K562 (cell line): ENCODE data around the gene ZNF618. TPM values are rescaled to one million over a fixed set of nuclear protein-coding genes. Genes with fewer than 3 reads are reported as not detected.

Experiments
- ATAC-seq: fragments of 200-7000 bp; cut with Tn5 transposase; 3 replicates; pipeline ENCODE4 v1.9.1; 2020; ENCODE audit warnings: moderate library complexity
- BruUV-seq: library from RNA; stranded (reverse); fragments of 400-500 nt; replicated peaks from 2 replicates; lab custom pipeline; 2021; lab: Mats Ljungman, UMichigan
- CTCF ChIA-PET: fragments of 300-600 bp; formaldehyde crosslinking; extraction: SDS; loops from one replicate; lab custom pipeline; 2021; ENCODE audit warnings: low intra/inter-chr PET ratio; lab: Yijun Ruan, JAX
- POLR2A ChIA-PET: fragments of 300-600, 350-650 bp; sonication (Branson Sonifier 250); formaldehyde crosslinking; extraction: SDS; loops from one replicate; lab custom pipeline; 2021; ENCODE audit warnings: antibody characterized with exemption, inconsistent platforms; lab: Yijun Ruan, JAX
- DNase-seq, 4 experiments: peaks; one replicate each; pipeline versions ENCODE4 v3.0.0 to v3.0.0-alpha.2; 2011 to 2018; ENCODE audit warnings: low spot score in 3 of 4, mixed read lengths in 3 of 4; ENCODE audit errors: extremely low read depth in 1 of 4
- FAIRE-seq: peaks from 2 replicates; lab custom pipeline; 2011; peaks lifted over from hg19 to GRCh38; lab: Jason Lieb, UNC
- H2AFZ ChIP-seq: 2 replicates; pipeline ENCODE4 v1.6.0; 2011; ENCODE audit warnings: low read depth, low read length, control low read depth, inconsistent platforms
- H3K27ac ChIP-seq: fragments of 200-600 bp; 3 replicates; pipeline ENCODE4 v1.8.0; 2011; ENCODE audit warnings: low read depth, mild to moderate bottlenecking, control low read depth, inconsistent platforms, low read length, moderate library complexity, mixed read lengths; ENCODE audit errors: extremely low read depth
- H3K27me3 ChIP-seq, 2 experiments: fragments of 300-600 bp in 1 of 2; 2 replicates in 1 of 2; 3 replicates in 1 of 2; pipeline versions ENCODE4 v1.6.0 to v1.8.0; 2011; ENCODE audit warnings: inconsistent platforms in 2 of 2, low read length in 2 of 2, mild to moderate bottlenecking in 1 of 2, mixed read lengths in 1 of 2, moderate library complexity in 1 of 2; ENCODE audit not compliant: control insufficient read depth in 2 of 2, insufficient read depth in 2 of 2
- H3K36me3 ChIP-seq: fragments of 300-600 bp; 3 replicates; pipeline ENCODE4 v1.8.0; 2011; ENCODE audit warnings: mild to moderate bottlenecking, low read length, inconsistent platforms; ENCODE audit not compliant: control insufficient read depth, insufficient read depth
- H3K4me1 ChIP-seq, 2 experiments: fragments of 200-600 bp in 1 of 2; replicated peaks in 1 of 2; 2 replicates in 1 of 2; 3 replicates in 1 of 2; pipeline versions ENCODE4 v1.5.1 to v1.8.0; 2011; ENCODE audit warnings: inconsistent platforms in 2 of 2, low read length in 2 of 2, mild to moderate bottlenecking in 1 of 2, mixed read lengths in 1 of 2, moderate library complexity in 1 of 2; ENCODE audit not compliant: control insufficient read depth in 2 of 2, insufficient read depth in 2 of 2
- H3K4me2 ChIP-seq: 2 replicates; pipeline ENCODE4 v1.6.1; 2011; ENCODE audit warnings: low read length, control low read depth, inconsistent platforms, mixed read lengths; ENCODE audit not compliant: insufficient read depth
- H3K4me3 ChIP-seq: fragments of 200-600 bp; sonication (generic), shearing (Covaris generic); 2 replicates; pipeline ENCODE4 v1.5.1; 2016; ENCODE audit warnings: control low read depth, inconsistent platforms
- H3K79me2 ChIP-seq: fragments of 200-600 bp; 3 replicates; pipeline ENCODE4 v1.8.0; 2011; ENCODE audit warnings: low read length, inconsistent platforms; ENCODE audit not compliant: control insufficient read depth, insufficient read depth
- H3K9ac ChIP-seq, 2 experiments: 2 replicates each; pipeline versions ENCODE4 v1.6.0 to v1.6.1; 2011; ENCODE audit warnings: low read depth in 2 of 2, low read length in 2 of 2, control low read depth in 1 of 2, inconsistent platforms in 1 of 2, mild to moderate bottlenecking in 1 of 2, mixed read lengths in 1 of 2; ENCODE audit not compliant: insufficient read depth in 1 of 2
- H3K9me1 ChIP-seq: one replicate; pipeline ENCODE4 v1.6.0; 2011; ENCODE audit warnings: inconsistent platforms, mild to moderate bottlenecking, low read length, moderate library complexity; ENCODE audit not compliant: control insufficient read depth, insufficient read depth
- H3K9me3 ChIP-seq: replicated peaks from 2 replicates; pipeline ENCODE4 v1.5.1; 2011; ENCODE audit warnings: low read depth, low read length, inconsistent platforms; ENCODE audit not compliant: control insufficient read depth, insufficient read depth
- H4K20me1 ChIP-seq: replicated peaks from 2 replicates; pipeline ENCODE4 v1.6.1; 2011; ENCODE audit warnings: low read length, inconsistent platforms, mixed read lengths; ENCODE audit not compliant: control insufficient read depth, insufficient read depth
- ARID3B ChIP-seq: fragments of 250-450 bp; sonication (Bioruptor Pico); IDR thresholded peaks from 2 replicates; pipeline ENCODE4 v1.4.0; 2020; ENCODE audit warnings: borderline replicate concordance
- ATF1 ChIP-seq, 2 experiments: fragments of 450-650 bp in 1 of 2; IDR thresholded peaks; 2 replicates each; pipeline ENCODE4 v1.6.1; 2016; ENCODE audit warnings: missing compliant biosample characterization in 1 of 2, missing genetic modification characterization in 1 of 2
- BCL6 ChIP-seq: fragments of 250-450 bp; sonication (Bioruptor Pico); IDR thresholded peaks from 2 replicates; pipeline ENCODE4 v1.4.0; 2020
- ETV1 ChIP-seq: fragments of 450-650 bp; conservative IDR thresholded peaks from 2 replicates; pipeline ENCODE4 v1.6.1; 2016; ENCODE audit warnings: missing genetic modification characterization, control low read depth, low read depth, missing compliant biosample characterization
- EZH2 ChIP-seq: IDR thresholded peaks from 2 replicates; pipeline ENCODE4 v1.6.1; 2012; ENCODE audit warnings: low read depth, mild to moderate bottlenecking, inconsistent platforms, low read length, borderline replicate concordance
- GTF2A2 ChIP-seq: IDR thresholded peaks from 2 replicates; pipeline ENCODE4 v1.6.1; 2016; ENCODE audit warnings: mild to moderate bottlenecking, missing genetic modification characterization, missing compliant biosample characterization
- HDAC8 ChIP-seq: fragments of 450-650 bp; IDR thresholded peaks from 2 replicates; pipeline ENCODE4 v1.6.1; 2016; ENCODE audit warnings: mild to moderate bottlenecking, missing genetic modification characterization, moderate library complexity, missing compliant biosample characterization
- KLF13 ChIP-seq: fragments of 450-650 bp; IDR thresholded peaks from 2 replicates; pipeline ENCODE4 v1.6.1; 2016; ENCODE audit warnings: missing genetic modification characterization, low read depth, mild to moderate bottlenecking, missing compliant biosample characterization, moderate library complexity, borderline replicate concordance
- POLR2A ChIP-seq: fragments of 450-650 bp; conservative IDR thresholded peaks from 2 replicates; pipeline ENCODE4 v1.6.1; 2016
- RBM25 ChIP-seq: fragments of 200-400 bp; formaldehyde crosslinking; IDR thresholded peaks from 2 replicates; pipeline ENCODE4 v1.6.1; 2018; ENCODE audit warnings: low read length, low read depth, moderate library complexity; ENCODE audit not compliant: severe bottlenecking
- RBM39 ChIP-seq: fragments of 200-400 bp; formaldehyde crosslinking; optimal IDR thresholded peaks from 2 replicates; pipeline ENCODE3; 2018; ENCODE audit warnings: low read depth, low read length
- THAP12 ChIP-seq: fragments of 250-450 bp; sonication (Bioruptor Pico); IDR thresholded peaks from 2 replicates; pipeline ENCODE4 v1.9.0; 2021; ENCODE audit warnings: mild to moderate bottlenecking, inconsistent platforms
- ZNF347 ChIP-seq: fragments of 450-650 bp; formaldehyde crosslinking; IDR thresholded peaks from 2 replicates; pipeline ENCODE4 v1.4.0; 2020; ENCODE audit warnings: low read depth, mild to moderate bottlenecking, moderate library complexity
- ZNF699 ChIP-seq: fragments of 250-450 bp; sonication (Bioruptor Pico); IDR thresholded peaks from 2 replicates; pipeline ENCODE4 v1.8.0; 2021; ENCODE audit warnings: mild to moderate bottlenecking, moderate library complexity; ENCODE audit not compliant: insufficient replicate concordance
- WGBS: fragments of 100-300 bp; shearing (Covaris generic); methylation state at CpG from one replicate; pipeline ENCODE4 v1.1.6; 2016; ENCODE audit warnings: low coverage, mixed read lengths; ENCODE audit not compliant: insufficient coverage; ENCODE audit errors: missing lambda C conversion rate; 5-methylcytosine and 5-hydroxymethylcytosine counted together
- in situ Hi-C: fragments of 300-500 bp; cut with MboI; formaldehyde crosslinking; loops from 4 replicates; pipeline ENCODE4 v1.15.0; 2018; ENCODE audit warnings: inconsistent platforms, mixed read lengths
- intact Hi-C: fragments of 100-400 bp; cut with micrococcal nuclease; formaldehyde crosslinking; loops from 2 replicates; pipeline ENCODE4 v1.14.2; 2022
- polyA plus RNA-seq, 8 experiments: library from polyadenylated mRNA; depleted of rRNA in 4 of 8; stranded (reverse) in 5 of 8; unstranded in 3 of 8; fragments of >200 nt; fragmentation: Nextera tagmentation in 2 of 8; fragmentation: Illumina TruSeq in 1 of 8; extraction: Ambion mirVana in 2 of 8; extraction: Trizol in 1 of 8; gene quantifications; 2 replicates each; pipeline versions ENCODE4 v1.2.1 to v1.2.3, GENCODE V29; 2011 to 2014; ENCODE audit warnings: inconsistent platforms in 1 of 8, missing spikeins in 1 of 8
- total RNA-seq, 7 experiments: library from RNA; depleted of rRNA in 6 of 7; stranded (reverse); fragments of >200 nt in 6 of 7; fragmentation: Illumina TruSeq in 2 of 7; extraction: Trizol in 2 of 7; gene quantifications; 2 replicates each; pipeline versions ENCODE4 v1.2.1 to v1.2.3, GENCODE V29; 2011 to 2021; ENCODE audit warnings: low replicate concordance in 1 of 7
- TF ChIP-seq, protein P1 (sequence below): fragments of 450-650 bp; IDR thresholded peaks from 2 replicates; pipeline ENCODE4 v1.6.1; 2016; ENCODE audit warnings: borderline replicate concordance

ZNF618 gene
- total and polyA plus RNA-seq, 9 of the 15 experiments (the other 6 are each of a cell fraction or from before 2014, with no cell fraction given) = 0.08 to 13.7 (median 3.4) TPM

DNA sequence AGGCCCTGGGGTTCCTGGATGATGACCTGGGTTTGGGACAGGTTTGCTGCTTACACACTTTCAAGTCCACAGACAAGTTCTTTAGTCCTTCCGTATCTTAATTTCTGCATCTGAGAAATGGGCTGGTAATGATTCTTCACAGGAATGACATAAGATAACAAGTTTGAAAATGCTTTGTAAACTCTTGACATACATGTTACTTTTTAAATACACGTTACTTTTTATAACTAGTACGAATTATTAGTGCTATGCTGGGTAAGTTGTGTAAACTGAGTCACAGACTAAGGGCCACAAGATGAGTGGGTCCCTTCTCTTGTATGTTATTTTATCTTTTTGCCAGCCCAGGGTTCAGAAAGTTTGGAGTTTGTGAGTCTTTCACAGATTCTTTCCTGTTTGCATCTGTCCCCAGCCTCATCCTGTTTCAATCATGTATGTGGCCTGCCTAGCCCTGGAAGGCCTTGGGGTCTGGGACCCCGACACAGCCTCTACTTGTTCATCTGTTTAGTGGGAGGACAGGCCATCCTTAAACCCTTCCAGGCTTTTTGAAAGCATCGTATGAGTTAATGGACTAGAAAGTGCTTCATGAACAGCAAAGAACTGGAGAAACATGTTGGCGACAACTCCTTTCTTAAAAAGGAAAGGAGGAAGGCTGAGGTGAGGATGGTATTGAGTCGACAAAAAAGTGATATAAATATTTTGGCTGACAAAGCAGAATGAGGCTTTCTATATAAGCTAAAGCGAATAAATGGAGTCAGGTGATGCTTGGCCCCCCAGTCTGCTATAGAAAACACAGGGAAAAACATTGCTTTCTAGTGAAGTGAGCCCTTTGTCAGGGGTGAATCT lies 9.3 kb downstream of the ZNF618 start:
- Histone ChIP-seq H3K9me1 (no peaks in the 10 kb centered on the region), H3K79me2 (peaks cover 83% of the 10 kb centered on the region), H3K4me2 (peak overlapping the region; percentile 60), H3K27ac (peak overlapping the region; percentile 67), H3K9ac (peak overlapping the region; percentile 39 to 55; a peak in 3 of 4 replicates), H3K4me1 (peaks cover 3 to 52% of the 10 kb centered on the region in 2 experiments; a peak in 4 of 5 replicates), H3K36me3 (peaks cover 2% of the 10 kb centered on the region; the same call in 2 of the 3 replicates), H3K27me3 (no peaks in the 10 kb centered on the region), H4K20me1 (no peaks in the 10 kb centered on the region; the same call in 1 of the 2 replicates), H3K4me3 (no peak overlapping the region), H3K9me3 (peaks cover 1% of the 10 kb centered on the region), H2AFZ (peak overlapping the region; percentile 34; the same call in 1 of the 2 replicates)
- POLR2A ChIA-PET = interaction anchor here (0.6 to 0.8 kb wide), 2 partner anchors 16 to 152 kb away, joined by 3 read pairs; no protein-coding TSS in a partner anchor
- 32% methylated on average over 8 of the region's 8 CpGs for WGBS
- ATAC-seq = no peak
- no peak for DNase-seq
- no peak for FAIRE-seq
- intact Hi-C loops (loop anchor here (5.0 kb wide), 1 partner anchor 77 kb away; no protein-coding TSS in a partner anchor), in situ Hi-C loops (no loop called here)
- CTCF ChIA-PET = no interaction called here
- BruUV-seq = no TSS peak
- TF ChIP-seq BCL6 (no peak), RBM25 (peak; percentile 64), EZH2 (no peak), POLR2A (peak; percentile 41; the same call in 1 of the 2 replicates), ZNF347 (CRISPR knock-in tag) (no peak), KLF13 (no peak), HDAC8 (tag) (no peak), RBM39 (no peak), ETV1 (tag) (no peak), ARID3B (no peak), ZNF699 (no peak), ATF1 (CRISPR knock-in tag; IDR thresholded peaks at IDR 0.05) (no peak), ATF1 (tag; IDR thresholded peaks at IDR 0.05) (peak; percentile 64; the same call in 1 of the 2 replicates), GTF2A2 (tag) (no peak), THAP12 (CRISPR knock-in tag) (no peak)
- TF ChIP-seq, protein P1, sequence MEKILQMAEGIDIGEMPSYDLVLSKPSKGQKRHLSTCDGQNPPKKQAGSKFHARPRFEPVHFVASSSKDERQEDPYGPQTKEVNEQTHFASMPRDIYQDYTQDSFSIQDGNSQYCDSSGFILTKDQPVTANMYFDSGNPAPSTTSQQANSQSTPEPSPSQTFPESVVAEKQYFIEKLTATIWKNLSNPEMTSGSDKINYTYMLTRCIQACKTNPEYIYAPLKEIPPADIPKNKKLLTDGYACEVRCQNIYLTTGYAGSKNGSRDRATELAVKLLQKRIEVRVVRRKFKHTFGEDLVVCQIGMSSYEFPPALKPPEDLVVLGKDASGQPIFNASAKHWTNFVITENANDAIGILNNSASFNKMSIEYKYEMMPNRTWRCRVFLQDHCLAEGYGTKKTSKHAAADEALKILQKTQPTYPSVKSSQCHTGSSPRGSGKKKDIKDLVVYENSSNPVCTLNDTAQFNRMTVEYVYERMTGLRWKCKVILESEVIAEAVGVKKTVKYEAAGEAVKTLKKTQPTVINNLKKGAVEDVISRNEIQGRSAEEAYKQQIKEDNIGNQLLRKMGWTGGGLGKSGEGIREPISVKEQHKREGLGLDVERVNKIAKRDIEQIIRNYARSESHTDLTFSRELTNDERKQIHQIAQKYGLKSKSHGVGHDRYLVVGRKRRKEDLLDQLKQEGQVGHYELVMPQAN = no peak
